GM23338 (cell line): ENCODE results near the gene UBE2Q2. TPM values are rescaled to one million over a fixed set of nuclear protein-coding genes. Genes with fewer than 3 reads are reported as not detected.

Experiments used
- ATAC-seq: fragments of 200-7000 bp; cut with Tn5 transposase; 3 replicates; pipeline ENCODE4 v1.9.1; 2020
- DNase-seq: peaks from one replicate; pipeline ENCODE4 v3.0.0-alpha.2; 2015; ENCODE audit warnings: low spot score
- H2AFZ ChIP-seq: fragments of 200-600 bp; sonication (generic); 2 replicates; pipeline ENCODE4 v1.8.0; 2016; ENCODE audit warnings: antibody characterized with exemption, mild to moderate bottlenecking, moderate library complexity
- H3F3A ChIP-seq: fragments of 200-600 bp; sonication (generic); replicated peaks from 2 replicates; pipeline ENCODE4 v1.8.0; 2017; ENCODE audit warnings: antibody characterized with exemption, mixed run types, low read depth
- H3K27ac ChIP-seq: fragments of 200-600 bp; sonication (generic); 2 replicates; pipeline ENCODE4 v1.6.1; 2016; ENCODE audit warnings: low read depth
- H3K27me3 ChIP-seq: fragments of 200-600 bp; sonication (generic); 2 replicates; pipeline ENCODE4 v1.8.0; 2016; ENCODE audit warnings: mild to moderate bottlenecking, mixed run types, moderate library complexity; ENCODE audit not compliant: insufficient read depth
- H3K36me3 ChIP-seq: fragments of 200-600 bp; sonication (generic); 2 replicates; pipeline ENCODE4 v1.8.0; 2016; ENCODE audit warnings: mild to moderate bottlenecking; ENCODE audit not compliant: insufficient read depth
- H3K4me1 ChIP-seq: fragments of 200-600 bp; sonication (generic); 2 replicates; pipeline ENCODE4 v1.8.0; 2016; ENCODE audit warnings: mild to moderate bottlenecking, moderate library complexity; ENCODE audit not compliant: insufficient read depth
- H3K4me2 ChIP-seq: fragments of 200-600 bp; sonication (generic); 2 replicates; pipeline ENCODE4 v1.7.1; 2017; ENCODE audit warnings: mixed run types
- H3K4me3 ChIP-seq: fragments of 200-600 bp; sonication (generic); 2 replicates; pipeline ENCODE4 v1.6.1; 2016; ENCODE audit warnings: mixed run types
- H3K79me2 ChIP-seq: fragments of 200-600 bp; sonication (generic); replicated peaks from 2 replicates; pipeline ENCODE4 v1.8.0; 2017; ENCODE audit warnings: mild to moderate bottlenecking; ENCODE audit not compliant: insufficient read depth
- H3K9me2 ChIP-seq: fragments of 200-600 bp; sonication (generic); 2 replicates; pipeline ENCODE4 v1.8.0; 2017; ENCODE audit not compliant: insufficient read depth
- H4K20me1 ChIP-seq: fragments of 200-600 bp; sonication (generic); replicated peaks from 2 replicates; pipeline ENCODE4 v1.8.0; 2017; ENCODE audit warnings: mild to moderate bottlenecking; ENCODE audit not compliant: insufficient read depth
- H3K27ac Mint-ChIP-seq: 2 replicates; pipeline ENCODE4 v1.8.0; 2020; ENCODE audit warnings: inconsistent platforms, mild to moderate bottlenecking, moderate library complexity, mixed read lengths
- H3K27me3 Mint-ChIP-seq: 3 replicates; pipeline ENCODE4 v1.8.0; 2022; ENCODE audit warnings: low read depth, mild to moderate bottlenecking, moderate library complexity, mixed read lengths, inconsistent platforms; ENCODE audit not compliant: insufficient read depth, poor library complexity
- H3K36me3 Mint-ChIP-seq: 3 replicates; pipeline ENCODE4 v1.8.0; 2021; ENCODE audit warnings: low read depth, mild to moderate bottlenecking, inconsistent platforms, moderate library complexity, mixed read lengths
- H3K4me1 Mint-ChIP-seq: 3 replicates; pipeline ENCODE4 v1.8.0; 2020; ENCODE audit warnings: mild to moderate bottlenecking, inconsistent platforms, mixed read lengths
- H3K4me3 Mint-ChIP-seq: 3 replicates; pipeline ENCODE4 v1.8.0; 2021; ENCODE audit warnings: moderate library complexity, mild to moderate bottlenecking, inconsistent platforms, mixed read lengths
- H3K9me3 Mint-ChIP-seq: 3 replicates; pipeline ENCODE4 v1.8.0; 2020; ENCODE audit warnings: moderate library complexity, mild to moderate bottlenecking, inconsistent platforms, mixed read lengths
- CREB1 ChIP-seq: fragments of 250-450 bp; sonication (Bioruptor Pico); IDR thresholded peaks from 2 replicates; pipeline ENCODE4 v1.5.0; 2020; ENCODE audit warnings: low read depth, mild to moderate bottlenecking, moderate library complexity
- EZH2 ChIP-seq: fragments of 200-600 bp; sonication (generic); IDR thresholded peaks from one replicate; pipeline ENCODE4 v1.8.0; 2017; ENCODE audit warnings: antibody characterized with exemption, mild to moderate bottlenecking, low read depth; ENCODE audit not compliant: unreplicated experiment
- EZH2phosphoT487 ChIP-seq: fragments of 200-600 bp; sonication (generic); IDR thresholded peaks from one replicate; pipeline ENCODE4 v1.8.1; 2018; ENCODE audit warnings: antibody characterized with exemption; ENCODE audit not compliant: unreplicated experiment
- NANOG ChIP-seq: IDR thresholded peaks from 2 replicates; pipeline ENCODE4 v1.6.1; 2016; ENCODE audit warnings: antibody characterized with exemption, borderline replicate concordance
- POLR2AphosphoS5 ChIP-seq: IDR thresholded peaks from 2 replicates; pipeline ENCODE4 v1.6.1; 2016; ENCODE audit warnings: antibody characterized with exemption, low read depth
- STAT1 ChIP-seq: IDR thresholded peaks from one replicate; pipeline ENCODE4 v1.6.1; 2016; ENCODE audit warnings: antibody characterized with exemption; ENCODE audit not compliant: unreplicated experiment
- ZNF114 ChIP-seq: fragments of 250-450 bp; sonication (Bioruptor Pico); IDR thresholded peaks from 2 replicates; pipeline ENCODE4 v1.5.0; 2020; ENCODE audit warnings: mild to moderate bottlenecking, moderate library complexity
- ZNF331 ChIP-seq: fragments of 250-450 bp; sonication (Bioruptor Pico); IDR thresholded peaks from 2 replicates; pipeline ENCODE4 v1.5.0; 2020; ENCODE audit warnings: low read depth, mild to moderate bottlenecking, moderate library complexity
- ZNF462 ChIP-seq: fragments of 250-450 bp; sonication (Bioruptor Pico); IDR thresholded peaks from 2 replicates; pipeline ENCODE4 v1.5.0; 2020; ENCODE audit warnings: mild to moderate bottlenecking, moderate library complexity
- polyA plus RNA-seq: library from polyadenylated mRNA; unstranded; fragments of >200 nt; fragmentation: Nextera tagmentation; extraction: Ambion mirVana; gene quantifications from 2 replicates; pipeline ENCODE4 v1.2.1, GENCODE V29; 2016
- total RNA-seq: library from RNA; depleted of rRNA; stranded (reverse); fragments of >200 nt; shearing (Covaris generic); gene quantifications from 2 replicates; pipeline ENCODE4 v1.2.3, GENCODE V29; 2014
- TF ChIP-seq, protein P1 (sequence below), 2 experiments: fragments of 200-600 bp in 1 of 2; sonication (generic) in 1 of 2; conservative IDR thresholded peaks; 2 replicates each; pipeline versions ENCODE4 v1.5.1 to v1.6.1; 2016 to 2017; ENCODE audit warnings: antibody characterized with exemption in 2 of 2, low read depth in 2 of 2, mild to moderate bottlenecking in 2 of 2, moderate library complexity in 1 of 2
- TF ChIP-seq, protein P2 (sequence below): IDR thresholded peaks from 2 replicates; pipeline ENCODE4 v1.6.1; 2016; ENCODE audit warnings: antibody characterized with exemption
- TF ChIP-seq, protein P3 (sequence below): IDR thresholded peaks from one replicate; pipeline ENCODE4 v1.6.1; 2018; ENCODE audit warnings: antibody characterized with exemption; ENCODE audit not compliant: unreplicated experiment

UBE2Q2 gene
- total and polyA plus RNA-seq, 2 experiments from 2014 or later, result 23.7 to 29.3 TPM

DNA sequence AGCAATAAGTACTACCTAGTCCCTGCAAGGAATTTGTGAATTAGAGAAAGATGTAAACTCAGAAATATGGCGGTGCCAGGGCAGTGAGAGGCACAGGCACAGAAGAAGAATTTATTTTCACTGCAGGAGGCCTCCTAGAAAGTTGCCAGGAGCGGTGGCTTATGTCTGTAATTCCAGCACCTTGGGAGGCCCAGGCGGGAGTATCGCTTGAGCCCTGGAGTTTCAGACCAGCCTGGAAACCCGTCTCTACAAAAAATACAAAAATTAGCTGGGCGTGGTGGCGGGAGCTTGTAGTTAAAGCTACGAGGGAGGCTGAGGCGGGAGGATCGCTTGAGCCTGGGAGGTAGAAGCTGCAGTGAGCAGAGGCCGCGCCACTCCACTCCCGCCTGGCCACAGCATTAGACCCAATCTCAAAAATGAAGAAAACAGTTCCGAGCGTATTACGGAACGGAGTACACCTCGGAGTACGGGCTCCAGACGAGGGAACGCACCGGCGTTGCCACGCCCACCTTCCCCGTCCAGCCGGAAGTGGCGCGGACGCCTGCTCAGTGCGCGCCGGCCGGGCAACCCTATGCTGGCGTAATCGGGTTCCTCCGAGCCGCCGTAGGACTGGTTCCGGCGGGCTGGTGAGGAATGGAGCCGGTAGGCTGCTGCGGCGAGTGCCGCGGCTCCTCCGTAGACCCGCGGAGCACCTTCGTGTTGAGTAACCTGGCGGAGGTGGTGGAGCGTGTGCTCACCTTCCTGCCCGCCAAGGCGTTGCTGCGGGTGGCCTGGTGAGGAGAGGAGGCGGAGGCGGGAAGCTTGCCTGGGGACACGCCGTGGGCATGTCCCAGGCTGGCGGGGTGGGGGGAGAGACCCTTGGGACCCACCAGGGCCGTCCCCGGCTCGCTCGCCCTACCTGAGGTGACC is 60.3 kb downstream of the UBE2Q2 start, which contains the start of gene FBXO22:
Gene FBXO22, plus strand, starts transcription at position 548 of the 909 bp plus-strand sequence. Its CDS starts 86 bp downstream, at position 634.
- H3K27me3 Mint-ChIP-seq, result peaks cover 16% of the 10 kb centered on the region
- DNase-seq (peak; percentile 96), ATAC-seq (peak; percentile 90)
- Histone ChIP-seq H3K4me3 (peak within 1 kb of the TSS; percentile 95), H3K4me1 (peaks cover 24% of the 10 kb centered on the region), H3K36me3 (peaks cover 21% of the 10 kb centered on the region), H3K27me3 (no peaks in the 10 kb centered on the region), H4K20me1 (peaks cover 22% of the 10 kb centered on the region), H3F3A (0 out of 2 replicates have a peak, but pooled peaks cover 4% of the 10 kb centered on the region), H3K4me2 (peak within 1 kb of the TSS; percentile 90), H3K27ac (peak within 1 kb of the TSS; percentile 98), H2AFZ (peak within 1 kb of the TSS; percentile 44; the same call in 1 of the 2 replicates), H3K9me2 (no peaks in the 10 kb centered on the region), H3K79me2 (peaks cover 46% of the 10 kb centered on the region)
- H3K27ac Mint-ChIP-seq, result peak within 1 kb of the TSS; percentile 99
- H3K4me1 Mint-ChIP-seq, result peaks cover 36% of the 10 kb centered on the region
- TF ChIP-seq EZH2phosphoT487 (no peak), ZNF114 (no peak), ZNF462 (CRISPR knock-in tag) (no peak), POLR2AphosphoS5 (peak; percentile 89), STAT1 (no peak), CREB1 (CRISPR knock-in tag) (peak; percentile 84), NANOG (no peak), ZNF331 (no peak), EZH2 (no peak)
- TF ChIP-seq, protein P1, sequence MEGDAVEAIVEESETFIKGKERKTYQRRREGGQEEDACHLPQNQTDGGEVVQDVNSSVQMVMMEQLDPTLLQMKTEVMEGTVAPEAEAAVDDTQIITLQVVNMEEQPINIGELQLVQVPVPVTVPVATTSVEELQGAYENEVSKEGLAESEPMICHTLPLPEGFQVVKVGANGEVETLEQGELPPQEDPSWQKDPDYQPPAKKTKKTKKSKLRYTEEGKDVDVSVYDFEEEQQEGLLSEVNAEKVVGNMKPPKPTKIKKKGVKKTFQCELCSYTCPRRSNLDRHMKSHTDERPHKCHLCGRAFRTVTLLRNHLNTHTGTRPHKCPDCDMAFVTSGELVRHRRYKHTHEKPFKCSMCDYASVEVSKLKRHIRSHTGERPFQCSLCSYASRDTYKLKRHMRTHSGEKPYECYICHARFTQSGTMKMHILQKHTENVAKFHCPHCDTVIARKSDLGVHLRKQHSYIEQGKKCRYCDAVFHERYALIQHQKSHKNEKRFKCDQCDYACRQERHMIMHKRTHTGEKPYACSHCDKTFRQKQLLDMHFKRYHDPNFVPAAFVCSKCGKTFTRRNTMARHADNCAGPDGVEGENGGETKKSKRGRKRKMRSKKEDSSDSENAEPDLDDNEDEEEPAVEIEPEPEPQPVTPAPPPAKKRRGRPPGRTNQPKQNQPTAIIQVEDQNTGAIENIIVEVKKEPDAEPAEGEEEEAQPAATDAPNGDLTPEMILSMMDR (conservative IDR thresholded peaks at IDR 0.05; ENCODE audit: low read depth in 2 of 2), result no peak
- TF ChIP-seq, protein P2, sequence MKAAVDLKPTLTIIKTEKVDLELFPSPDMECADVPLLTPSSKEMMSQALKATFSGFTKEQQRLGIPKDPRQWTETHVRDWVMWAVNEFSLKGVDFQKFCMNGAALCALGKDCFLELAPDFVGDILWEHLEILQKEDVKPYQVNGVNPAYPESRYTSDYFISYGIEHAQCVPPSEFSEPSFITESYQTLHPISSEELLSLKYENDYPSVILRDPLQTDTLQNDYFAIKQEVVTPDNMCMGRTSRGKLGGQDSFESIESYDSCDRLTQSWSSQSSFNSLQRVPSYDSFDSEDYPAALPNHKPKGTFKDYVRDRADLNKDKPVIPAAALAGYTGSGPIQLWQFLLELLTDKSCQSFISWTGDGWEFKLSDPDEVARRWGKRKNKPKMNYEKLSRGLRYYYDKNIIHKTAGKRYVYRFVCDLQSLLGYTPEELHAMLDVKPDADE, result peak; percentile 69
- TF ChIP-seq, protein P3, sequence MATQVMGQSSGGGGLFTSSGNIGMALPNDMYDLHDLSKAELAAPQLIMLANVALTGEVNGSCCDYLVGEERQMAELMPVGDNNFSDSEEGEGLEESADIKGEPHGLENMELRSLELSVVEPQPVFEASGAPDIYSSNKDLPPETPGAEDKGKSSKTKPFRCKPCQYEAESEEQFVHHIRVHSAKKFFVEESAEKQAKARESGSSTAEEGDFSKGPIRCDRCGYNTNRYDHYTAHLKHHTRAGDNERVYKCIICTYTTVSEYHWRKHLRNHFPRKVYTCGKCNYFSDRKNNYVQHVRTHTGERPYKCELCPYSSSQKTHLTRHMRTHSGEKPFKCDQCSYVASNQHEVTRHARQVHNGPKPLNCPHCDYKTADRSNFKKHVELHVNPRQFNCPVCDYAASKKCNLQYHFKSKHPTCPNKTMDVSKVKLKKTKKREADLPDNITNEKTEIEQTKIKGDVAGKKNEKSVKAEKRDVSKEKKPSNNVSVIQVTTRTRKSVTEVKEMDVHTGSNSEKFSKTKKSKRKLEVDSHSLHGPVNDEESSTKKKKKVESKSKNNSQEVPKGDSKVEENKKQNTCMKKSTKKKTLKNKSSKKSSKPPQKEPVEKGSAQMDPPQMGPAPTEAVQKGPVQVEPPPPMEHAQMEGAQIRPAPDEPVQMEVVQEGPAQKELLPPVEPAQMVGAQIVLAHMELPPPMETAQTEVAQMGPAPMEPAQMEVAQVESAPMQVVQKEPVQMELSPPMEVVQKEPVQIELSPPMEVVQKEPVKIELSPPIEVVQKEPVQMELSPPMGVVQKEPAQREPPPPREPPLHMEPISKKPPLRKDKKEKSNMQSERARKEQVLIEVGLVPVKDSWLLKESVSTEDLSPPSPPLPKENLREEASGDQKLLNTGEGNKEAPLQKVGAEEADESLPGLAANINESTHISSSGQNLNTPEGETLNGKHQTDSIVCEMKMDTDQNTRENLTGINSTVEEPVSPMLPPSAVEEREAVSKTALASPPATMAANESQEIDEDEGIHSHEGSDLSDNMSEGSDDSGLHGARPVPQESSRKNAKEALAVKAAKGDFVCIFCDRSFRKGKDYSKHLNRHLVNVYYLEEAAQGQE, result no peak
- peaks cover 32% of the 10 kb centered on the region for H3K36me3 Mint-ChIP-seq
- H3K9me3 Mint-ChIP-seq, result no peaks in the 10 kb centered on the region
- H3K4me3 Mint-ChIP-seq, result peak within 1 kb of the TSS; percentile 100
